Mesodermal cell (in vitro differentiated cells): ENCODE data around the gene SUPT4H1.

Experiments used
- H3K27ac ChIP-seq: 2 replicates; pipeline ENCODE4 v1.7.0; 2013; ENCODE audit warnings: mild to moderate bottlenecking, low read depth, low read length, moderate library complexity; ENCODE audit not compliant: severe bottlenecking
- H3K36me3 ChIP-seq: 2 replicates; pipeline ENCODE4 v1.7.1; 2013; ENCODE audit warnings: mild to moderate bottlenecking, low read length, moderate library complexity; ENCODE audit not compliant: control insufficient read depth, insufficient read depth
- H3K4me1 ChIP-seq: one replicate; pipeline ENCODE4 v1.7.1; 2013; ENCODE audit warnings: mild to moderate bottlenecking, low read length; ENCODE audit not compliant: insufficient read depth, control insufficient read depth, poor library complexity, severe bottlenecking
- H3K4me3 ChIP-seq: 2 replicates; pipeline ENCODE4 v1.7.0; 2013; ENCODE audit warnings: low read length, control low read depth, mild to moderate bottlenecking; ENCODE audit not compliant: insufficient read depth, poor library complexity, severe bottlenecking; ENCODE audit errors: extremely low read depth
- H3K9me3 ChIP-seq: 2 replicates; pipeline ENCODE4 v1.7.1; 2013; ENCODE audit warnings: mild to moderate bottlenecking, low read length, moderate library complexity; ENCODE audit not compliant: control insufficient read depth
- WGBS, 2 experiments: methylation state at CpG; one replicate each; pipeline ENCODE4 v1.1.5; 2013; ENCODE audit warnings: missing lambda C conversion rate in 2 of 2; ENCODE audit not compliant: insufficient coverage in 2 of 2; 5-methylcytosine and 5-hydroxymethylcytosine counted together

SUPT4H1 gene

GRCh38 chr17:58388302-58389190 is 36.5 kb upstream of the SUPT4H1 start:
- Histone ChIP-seq H3K27ac (no peak overlapping the region), H3K4me1 (peaks cover 22% of the 10 kb centered on the region), H3K36me3 (no peaks in the 10 kb centered on the region), H3K9me3 (no peaks in the 10 kb centered on the region), H3K4me3 (no peak overlapping the region)
- 62 to 71% methylated on average over 3 of the region's 3 CpGs for WGBS, 2 experiments

GRCh38 chr17:58387834-58388233 is 35.8 kb upstream of the SUPT4H1 start:
- Histone ChIP-seq H3K36me3 (no peaks in the 10 kb centered on the region), H3K4me1 (peaks cover 27% of the 10 kb centered on the region), H3K27ac (no peak overlapping the region), H3K9me3 (no peaks in the 10 kb centered on the region), H3K4me3 (no peak overlapping the region)
- 100% methylated on average over 1 of the region's 1 CpG; no CpG with 5 or more reads in 1 of the 2 experiments for WGBS, 2 experiments

DNA sequence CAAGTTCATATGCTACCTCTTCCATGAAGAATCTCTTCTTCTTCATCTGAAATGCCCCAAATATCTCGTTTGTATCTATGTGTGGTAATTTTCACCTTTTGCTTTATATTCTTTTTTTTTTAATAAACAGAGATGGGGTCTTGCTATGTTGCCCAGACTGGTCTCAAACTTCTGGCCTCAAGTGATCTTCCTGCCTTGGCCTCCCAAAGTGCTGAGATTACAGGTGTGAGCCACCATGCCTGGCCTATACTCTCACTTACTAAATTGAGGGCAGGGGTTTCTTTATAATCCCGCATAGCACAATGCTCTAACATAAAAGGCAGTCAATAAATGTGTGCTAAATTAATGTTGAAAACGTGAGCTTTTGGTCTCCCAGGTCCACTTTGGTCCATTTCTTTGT is 34.7 kb upstream of the SUPT4H1 start:
- H3K4me1 ChIP-seq: peaks cover 31% of the 10 kb centered on the region
- no peaks in the 10 kb centered on the region for H3K36me3 ChIP-seq
- H3K27ac ChIP-seq: no peak overlapping the region
- no peak overlapping the region for H3K4me3 ChIP-seq
- 57 to 100% methylated on average over 1 of the region's 3 CpGs for WGBS, 2 experiments
- no peaks in the 10 kb centered on the region for H3K9me3 ChIP-seq

DNA sequence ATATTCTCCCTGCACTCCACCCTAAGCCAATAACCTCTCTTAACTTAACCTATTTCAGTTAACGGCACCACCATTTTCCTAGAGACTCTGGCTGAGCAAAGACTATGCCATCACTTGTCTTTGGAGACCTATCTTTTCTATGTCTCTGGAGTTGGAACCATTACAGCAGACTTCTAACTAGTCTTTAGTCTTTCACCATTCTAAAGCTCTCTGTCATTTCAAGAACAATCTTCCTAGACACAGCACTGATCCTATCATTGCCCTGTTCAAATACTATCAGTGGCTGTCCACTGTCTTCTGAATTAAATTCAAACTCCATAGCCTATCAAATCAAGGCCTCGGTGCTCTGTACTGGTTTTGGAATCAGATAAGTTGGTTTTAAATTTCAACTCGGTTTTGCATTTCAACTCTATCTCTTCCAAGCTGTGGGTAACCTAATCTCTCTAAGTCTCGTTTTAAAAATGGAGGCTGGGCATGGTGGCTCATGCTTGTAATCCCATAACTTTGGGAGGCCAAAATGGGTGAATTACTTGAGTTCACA is 33.4 kb upstream of the SUPT4H1 start:
- Histone ChIP-seq H3K36me3 (no peaks in the 10 kb centered on the region), H3K4me3 (no peak overlapping the region), H3K27ac (no peak overlapping the region), H3K9me3 (no peaks in the 10 kb centered on the region), H3K4me1 (peaks cover 31% of the 10 kb centered on the region)
- WGBS, 2 experiments: 91 to 94% methylated on average over 1 to 3 of the region's 4 CpGs

GRCh38 chr17:58384897-58385296 is 32.9 kb upstream of the SUPT4H1 start:
- no peaks in the 10 kb centered on the region for H3K36me3 ChIP-seq
- H3K27ac ChIP-seq: no peak overlapping the region
- 100% methylated on average over 3 of the region's 3 CpGs; no CpG with 5 or more reads in 1 of the 2 experiments for WGBS, 2 experiments
- H3K4me1 ChIP-seq: peaks cover 30% of the 10 kb centered on the region
- no peak overlapping the region for H3K4me3 ChIP-seq
- H3K9me3 ChIP-seq: no peaks in the 10 kb centered on the region

GRCh38 chr17:58383892-58384462 is 32.0 kb upstream of the SUPT4H1 start:
- Histone ChIP-seq H3K4me3 (no peak overlapping the region), H3K4me1 (peaks cover 29% of the 10 kb centered on the region)

DNA sequence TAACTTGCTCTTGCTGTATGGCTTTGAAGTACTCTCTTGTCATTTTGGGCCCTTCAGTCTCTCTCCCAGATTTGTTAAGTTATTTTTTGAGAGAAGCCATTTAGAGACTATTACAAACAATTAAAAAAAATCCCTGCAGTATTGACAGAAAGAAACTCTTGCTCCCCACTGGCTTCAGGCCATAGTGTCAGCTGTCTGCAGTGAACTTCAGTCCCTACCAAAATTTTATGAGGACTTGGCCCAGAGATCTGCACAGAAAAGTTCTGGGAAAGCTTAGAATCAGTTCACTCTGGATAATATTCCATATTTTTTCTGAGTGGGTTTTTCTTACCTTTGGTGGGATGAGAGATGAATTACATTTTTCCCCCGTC is 30.9 kb upstream of the SUPT4H1 start:
- no peak overlapping the region for H3K27ac ChIP-seq
- no CpG with 5 or more reads among the region's 1 CpG for WGBS, 2 experiments
- no peak overlapping the region for H3K4me3 ChIP-seq
- peaks cover 29% of the 10 kb centered on the region for H3K4me1 ChIP-seq
- H3K9me3 ChIP-seq: no peaks in the 10 kb centered on the region
- no peaks in the 10 kb centered on the region for H3K36me3 ChIP-seq

More at GRCh38 chr17:58383892-58384462, 32.0 kb upstream of the SUPT4H1 start:
- H3K36me3 ChIP-seq: no peaks in the 10 kb centered on the region
- peak overlapping the region; percentile 77 for H3K27ac ChIP-seq
- H3K9me3 ChIP-seq: no peaks in the 10 kb centered on the region
- WGBS, 2 experiments: 74 to 82% methylated on average over 3 of the region's 4 CpGs

DNA sequence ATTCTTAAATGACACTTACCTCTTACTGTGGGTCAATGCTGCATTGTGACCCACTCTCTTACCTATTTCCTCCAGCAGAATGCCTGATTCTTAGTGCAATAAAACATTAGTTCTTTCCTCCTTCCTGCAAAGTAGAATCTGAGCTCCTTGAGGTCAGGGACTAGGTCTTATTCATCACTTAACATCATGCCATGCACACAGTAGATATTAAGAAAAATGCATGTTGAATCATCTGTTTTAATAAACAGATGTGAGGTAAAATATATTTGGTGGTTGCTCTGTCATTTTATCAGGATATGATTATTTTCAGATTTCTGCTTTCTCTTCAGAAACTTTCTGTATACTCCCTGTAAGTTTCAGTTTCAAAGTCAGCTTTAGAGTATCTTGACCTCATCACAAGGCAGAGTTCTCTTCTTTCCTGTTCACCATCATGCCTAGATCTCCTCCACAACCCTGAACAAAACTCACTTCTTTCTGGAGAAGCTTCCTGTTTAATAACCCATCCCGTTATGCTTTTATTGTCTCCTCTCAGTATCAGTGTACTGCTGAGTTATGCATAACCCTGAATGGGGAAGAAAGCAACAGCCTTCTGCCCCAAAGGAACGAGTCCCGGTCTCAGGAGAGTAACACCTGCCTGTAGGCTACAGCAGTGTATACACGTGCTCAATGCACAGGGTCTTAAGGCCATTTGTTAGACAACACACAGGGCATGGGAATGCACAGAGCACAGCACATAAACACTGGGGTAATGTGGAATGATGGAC is 30.3 kb upstream of the SUPT4H1 start:
- H3K27ac ChIP-seq: no peak overlapping the region

DNA sequence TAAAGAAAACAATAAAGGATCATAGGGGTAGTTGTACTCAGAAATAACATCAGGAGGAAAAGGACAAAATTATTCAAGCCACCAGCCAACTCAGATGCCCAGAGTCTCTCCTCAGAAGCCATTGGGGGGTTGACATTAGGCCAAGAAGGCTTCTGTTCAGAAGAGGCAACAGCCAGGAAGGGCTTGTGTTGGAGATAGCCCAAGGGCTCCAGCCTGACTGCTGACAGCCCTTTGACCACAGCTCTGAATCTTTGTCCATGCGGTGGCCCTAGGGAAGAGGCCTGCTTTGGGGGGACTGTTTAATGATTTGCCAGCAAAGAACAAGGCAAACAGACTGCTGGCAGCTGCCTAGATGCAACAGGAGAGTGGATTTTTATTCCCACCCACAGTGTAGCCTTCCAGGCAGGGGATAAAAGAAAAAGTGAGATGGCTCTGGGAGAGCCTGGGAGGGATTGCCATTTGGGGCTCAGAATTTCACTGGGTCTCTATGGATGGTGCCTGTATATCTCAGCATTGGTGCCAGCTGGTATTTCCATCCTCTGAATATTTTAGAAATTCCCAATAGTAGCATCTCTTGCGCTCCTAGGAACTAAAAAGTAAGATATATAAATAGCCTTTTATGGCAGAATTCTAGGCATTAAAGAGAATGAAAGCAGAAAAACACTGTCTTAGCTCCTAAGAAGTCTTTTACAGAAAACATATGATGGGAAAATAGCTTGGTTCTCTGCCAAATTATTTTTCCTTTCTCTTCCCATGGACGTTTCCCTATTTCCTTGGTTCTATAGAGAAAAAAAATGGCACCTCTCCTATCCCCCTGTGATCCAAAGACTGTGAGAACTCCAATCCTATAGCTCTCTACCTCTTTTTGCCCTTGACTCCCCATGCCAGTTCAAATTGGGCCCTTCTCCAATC is 29.4 kb upstream of the SUPT4H1 start:
- 93% methylated on average over 2 of the region's 3 CpGs for WGBS, 2 experiments
- Histone ChIP-seq H3K27ac (no peak overlapping the region), H3K4me1 (peaks cover 40% of the 10 kb centered on the region), H3K36me3 (no peaks in the 10 kb centered on the region), H3K9me3 (no peaks in the 10 kb centered on the region), H3K4me3 (no peak overlapping the region)

More for the DNA sequence above, 30.3 kb upstream of the SUPT4H1 start:
- Histone ChIP-seq H3K4me3 (no peak overlapping the region), H3K4me1 (peaks cover 32% of the 10 kb centered on the region), H3K36me3 (no peaks in the 10 kb centered on the region), H3K9me3 (no peaks in the 10 kb centered on the region)
- 92 to 94% methylated on average over 3 to 4 of the region's 4 CpGs for WGBS, 2 experiments
